NCI-H2171 treated with DMSO at 0.1 percent for 48 hours (cell line): ENCODE results near the gene KAZN.

Source experiments
- DNase-seq: peaks from one replicate; lab custom pipeline; 2025; lab: John Stamatoyannopoulos, UW

The KAZN gene

DNA sequence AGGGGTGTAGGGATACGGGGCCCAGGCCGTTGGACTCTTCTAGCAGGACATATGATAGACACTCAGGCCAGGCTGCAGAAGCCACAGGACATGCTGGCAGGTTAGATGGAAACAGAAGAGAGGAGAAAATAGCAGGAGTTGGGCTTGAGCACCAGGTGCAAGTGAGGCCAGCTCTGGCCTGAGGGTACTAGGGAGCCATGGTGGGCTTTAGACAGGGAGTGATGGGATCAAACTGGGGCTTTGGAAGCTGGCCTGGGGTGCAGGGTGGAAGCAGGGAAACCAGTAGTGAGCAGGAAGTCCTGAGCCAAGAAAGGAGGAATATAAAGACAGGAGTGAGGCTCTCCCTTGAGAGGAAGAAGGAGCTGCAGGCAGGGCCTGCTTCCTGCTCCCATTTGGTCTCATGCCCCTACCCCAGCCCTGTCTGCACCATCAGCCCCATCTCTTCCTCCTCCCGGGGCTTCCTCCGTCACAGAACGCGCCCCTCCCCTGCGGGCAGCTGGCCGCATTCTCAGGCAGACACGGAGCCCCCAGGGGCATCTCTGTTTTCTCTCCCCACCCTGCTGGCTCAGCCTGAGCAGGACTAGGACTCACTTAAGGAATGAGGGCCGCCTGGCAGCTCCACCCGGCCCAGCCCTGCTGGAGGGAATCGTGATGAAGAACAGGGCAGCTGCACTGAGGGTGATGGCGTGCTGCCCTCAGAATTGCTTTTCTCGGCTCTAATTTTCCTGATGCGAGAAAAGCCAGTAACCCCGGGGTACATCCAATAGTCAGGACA, 389.5 kb downstream of the KAZN start:
- DNase-seq, result peak; percentile 70

DNA sequence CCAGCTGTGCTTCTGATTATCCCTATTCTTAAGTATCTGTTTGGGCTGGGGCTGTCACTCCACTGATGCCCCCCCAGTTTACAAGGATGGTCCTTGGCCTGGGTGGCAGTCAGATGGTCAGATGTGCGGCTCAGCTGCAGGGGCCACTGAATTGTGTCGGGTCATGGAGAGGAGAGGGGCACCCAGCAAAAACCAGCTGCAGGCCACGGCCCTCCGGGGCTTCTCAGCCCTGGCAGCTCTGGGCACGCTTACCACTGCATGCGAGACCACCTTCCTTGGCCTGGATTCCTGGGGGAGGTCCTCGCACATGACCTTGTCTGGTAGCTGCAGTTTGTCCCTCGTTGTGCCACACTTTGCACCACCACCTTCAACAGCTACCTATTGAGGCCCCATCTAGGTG, 390.2 kb downstream of the KAZN start:
- DNase-seq, result no peak

DNA sequence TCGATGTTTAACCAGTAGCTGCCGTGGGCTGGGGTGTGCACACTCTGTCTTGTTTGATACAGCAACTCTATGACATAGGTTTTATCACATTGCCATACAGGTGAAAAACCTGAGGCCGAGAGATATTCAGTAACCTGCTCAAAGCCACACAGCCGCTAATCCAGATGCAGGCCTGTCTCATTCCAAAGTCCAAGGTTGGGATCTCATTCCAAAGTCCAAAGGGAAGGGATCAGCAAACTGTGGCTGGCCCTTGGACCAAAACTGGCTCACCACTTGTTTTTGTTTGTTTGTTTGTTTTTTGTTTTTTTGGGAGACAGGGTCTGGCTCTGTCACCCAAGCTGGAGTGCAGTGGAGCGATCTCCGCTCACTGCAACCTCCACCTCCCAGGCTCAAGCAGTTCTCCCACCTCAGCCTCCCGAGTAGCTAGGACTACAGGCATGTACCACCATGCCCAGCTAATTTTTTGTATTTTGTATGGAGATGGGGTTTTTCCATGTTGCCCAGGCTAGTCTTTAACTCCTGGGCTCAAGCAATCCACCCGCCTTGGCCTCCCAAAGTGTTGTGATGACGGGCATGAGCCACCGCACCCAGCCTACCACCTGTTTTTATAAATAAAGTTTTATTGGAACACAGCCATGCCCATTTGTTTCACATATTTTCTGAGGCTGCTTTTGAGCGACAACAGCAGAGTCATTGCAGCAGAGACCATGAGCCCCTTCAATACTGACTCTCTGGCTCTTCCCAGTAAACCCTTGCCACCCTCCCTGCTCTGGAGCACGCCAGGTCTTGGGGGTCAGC, 391.6 kb downstream of the KAZN start:
- DNase-seq, result no peak

DNA sequence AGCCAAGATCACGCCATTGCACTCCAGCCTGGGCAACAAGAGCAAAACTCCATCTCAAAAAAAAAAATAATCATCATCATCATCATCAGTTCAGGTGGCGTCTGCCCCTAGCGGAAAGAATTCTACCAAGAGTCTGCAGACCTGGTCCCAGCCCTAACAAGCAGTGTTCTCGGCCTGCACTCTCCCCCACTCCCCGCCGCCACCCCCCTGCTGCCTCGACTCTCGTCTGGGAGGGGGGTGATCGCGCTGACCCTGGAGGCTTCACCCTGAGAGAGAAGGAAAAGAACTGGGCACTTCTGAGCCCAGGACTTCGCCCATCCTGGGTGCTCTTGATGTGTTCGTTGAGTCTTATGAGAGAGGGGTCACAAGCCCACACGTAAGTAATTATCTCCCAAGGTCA, 394.9 kb downstream of the KAZN start:
- DNase-seq, result no peak

DNA sequence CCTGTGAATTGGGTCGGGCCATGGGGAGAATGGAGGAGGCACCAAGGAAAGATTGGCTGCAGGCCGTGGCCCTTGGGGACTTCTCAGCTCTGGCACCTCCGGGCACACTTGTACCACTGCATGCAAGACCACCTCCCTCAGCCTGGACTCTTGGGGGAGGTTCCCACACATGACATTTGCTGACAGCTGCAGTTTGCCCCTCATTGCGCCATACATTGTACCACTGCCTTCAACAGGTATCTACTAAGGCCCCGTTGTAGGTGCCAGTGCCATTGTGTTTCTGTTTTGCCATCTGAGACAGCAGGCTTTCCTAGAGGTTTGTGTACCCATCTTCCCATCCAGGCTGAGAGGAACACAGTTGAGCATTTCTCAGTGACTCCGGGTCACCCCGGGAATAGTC, 395.7 kb downstream of the KAZN start:
- no peak for DNase-seq

DNA sequence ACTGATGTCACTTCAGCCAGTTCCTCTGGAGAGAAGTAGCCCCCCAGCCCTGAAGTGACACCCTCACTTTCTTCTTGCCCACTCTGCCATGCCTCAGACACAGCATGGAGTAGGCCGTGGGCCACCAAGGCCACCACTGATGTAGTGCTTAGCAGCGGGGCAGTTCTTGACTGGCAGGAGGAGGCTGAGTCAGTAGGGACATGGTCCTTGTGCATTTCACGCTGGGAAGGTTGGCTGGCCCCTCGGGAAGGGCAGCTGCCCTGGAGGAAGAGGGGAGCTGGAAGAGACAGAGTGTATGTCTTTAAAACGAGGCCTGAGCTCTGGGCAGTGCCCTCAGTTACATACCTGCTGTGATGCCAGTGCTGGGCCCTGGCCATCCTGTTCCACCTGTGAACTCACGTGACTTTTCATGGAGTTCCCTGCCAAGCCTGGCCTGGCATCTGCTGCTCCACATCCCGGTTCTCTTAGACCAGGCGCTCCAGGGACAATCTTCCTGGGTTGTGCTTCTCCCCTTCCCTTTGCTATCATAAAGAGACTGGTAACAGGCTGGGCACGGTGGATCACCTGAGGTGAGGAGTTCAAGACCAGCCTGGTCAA, 396.5 kb downstream of the KAZN start:
- no peak for DNase-seq

DNA sequence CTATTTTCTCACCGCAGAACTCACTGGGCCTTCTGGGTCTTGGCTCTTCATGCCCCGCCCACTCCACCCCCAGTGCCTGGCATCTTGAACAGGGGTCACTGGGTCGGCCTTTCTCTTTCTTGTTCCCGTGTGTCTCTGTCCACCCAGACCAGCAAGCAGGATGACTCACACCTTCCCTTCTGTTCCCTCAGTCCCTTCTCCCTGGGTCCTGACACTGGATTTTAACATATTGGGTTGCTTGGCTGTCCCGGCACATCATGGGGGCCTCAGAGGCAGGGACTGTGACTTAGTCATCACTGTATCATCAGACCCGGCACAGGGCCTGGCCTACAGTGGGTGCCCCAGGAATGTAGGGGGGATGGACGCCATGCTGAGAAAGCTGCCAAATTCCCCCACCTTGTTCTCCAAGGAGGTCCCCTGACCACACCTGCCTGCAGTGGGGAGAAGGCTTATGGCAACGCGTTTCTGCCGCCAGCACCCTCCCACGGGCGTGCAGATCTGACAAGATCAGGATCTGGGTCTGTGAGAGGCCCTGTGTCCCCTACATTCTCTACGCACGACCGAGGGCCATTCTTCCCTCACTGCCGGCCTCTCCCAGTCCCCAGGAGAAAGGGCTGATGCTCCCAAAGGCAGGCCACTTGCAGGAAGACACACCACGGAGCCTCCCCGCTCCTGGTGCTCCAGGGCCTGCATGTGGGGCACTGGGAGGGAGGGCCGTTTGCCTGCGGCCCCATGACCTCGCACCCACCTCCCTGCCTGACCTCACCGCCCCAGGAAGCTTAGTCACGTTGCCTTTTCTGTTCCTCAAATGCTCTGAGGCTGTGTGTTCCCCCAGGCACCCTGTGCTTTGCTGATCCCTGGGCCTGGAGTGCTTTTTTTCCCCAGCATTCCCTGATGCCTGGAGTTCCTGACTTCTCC, 397.9 kb downstream of the KAZN start:
- DNase-seq, result no peak

DNA sequence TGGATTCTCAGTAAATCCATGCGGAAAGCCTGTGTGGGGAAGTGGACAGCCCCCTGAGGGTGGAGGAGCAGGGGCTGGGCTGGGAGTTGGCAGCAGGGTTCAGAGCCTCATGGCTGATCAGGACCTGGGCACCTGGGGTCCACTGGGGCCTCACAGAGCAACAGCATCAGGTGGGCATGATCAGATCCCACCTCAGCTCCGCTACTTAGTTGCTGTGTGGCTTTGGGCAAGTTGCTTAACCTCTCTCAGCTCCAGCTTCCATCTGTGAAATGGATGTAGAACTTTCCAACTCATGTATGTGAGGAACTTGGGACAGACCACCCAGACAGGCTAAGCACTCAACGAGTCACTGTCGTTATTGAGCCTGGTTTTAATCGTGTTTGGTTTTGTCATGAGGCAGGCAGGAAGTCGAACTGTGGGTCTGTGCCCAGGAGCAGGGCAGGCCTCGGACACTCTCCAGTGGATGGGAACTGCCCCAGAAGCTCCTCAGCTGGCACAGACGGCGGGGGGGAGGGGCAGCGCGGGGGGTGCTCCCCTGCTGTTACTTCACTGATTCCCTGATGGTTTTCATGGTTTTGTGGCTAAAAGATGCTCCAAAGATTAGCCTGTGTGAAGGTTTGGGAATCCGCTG, 399.3 kb downstream of the KAZN start:
- no peak for DNase-seq

DNA sequence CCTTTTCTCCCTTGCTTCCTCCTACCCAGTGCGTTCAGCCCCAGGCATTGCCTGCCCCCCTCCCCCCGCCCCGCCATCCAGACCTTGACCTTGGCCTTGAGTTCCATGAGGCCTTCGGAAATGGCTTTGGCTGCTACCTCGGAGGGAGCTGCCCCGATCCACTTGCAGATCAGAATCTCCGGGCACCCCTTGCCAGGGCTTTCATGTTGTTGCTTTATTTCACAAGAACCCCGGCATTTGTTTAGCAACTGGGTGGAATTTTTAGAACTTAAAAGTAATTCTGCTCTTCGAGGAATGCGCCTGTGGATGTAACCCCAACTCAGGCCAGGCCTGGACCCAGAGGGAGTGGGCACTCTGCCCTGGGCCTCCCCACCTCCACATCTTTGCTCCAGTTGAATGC, 401.0 kb downstream of the KAZN start:
- no peak for DNase-seq

DNA sequence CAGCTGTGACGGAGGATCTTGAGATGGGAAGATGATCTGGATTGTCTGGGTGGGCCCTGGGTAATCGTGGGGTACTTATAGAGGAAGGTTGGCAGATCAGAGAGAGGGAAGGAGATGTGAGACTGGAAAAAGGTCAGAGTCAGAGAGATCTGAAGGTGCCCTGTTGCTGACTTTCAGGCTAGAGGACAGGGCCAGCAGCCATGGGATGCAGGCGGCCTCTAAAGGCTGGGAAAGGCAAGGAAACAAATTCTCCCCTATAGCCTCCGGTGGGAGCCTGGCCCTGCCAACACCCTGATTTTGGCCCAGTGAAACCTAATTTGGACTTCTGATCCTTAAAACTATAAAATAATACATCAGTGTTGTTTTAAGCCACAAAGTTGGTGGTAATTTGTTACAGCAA, 401.5 kb downstream of the KAZN start:
- DNase-seq, result no peak

DNA sequence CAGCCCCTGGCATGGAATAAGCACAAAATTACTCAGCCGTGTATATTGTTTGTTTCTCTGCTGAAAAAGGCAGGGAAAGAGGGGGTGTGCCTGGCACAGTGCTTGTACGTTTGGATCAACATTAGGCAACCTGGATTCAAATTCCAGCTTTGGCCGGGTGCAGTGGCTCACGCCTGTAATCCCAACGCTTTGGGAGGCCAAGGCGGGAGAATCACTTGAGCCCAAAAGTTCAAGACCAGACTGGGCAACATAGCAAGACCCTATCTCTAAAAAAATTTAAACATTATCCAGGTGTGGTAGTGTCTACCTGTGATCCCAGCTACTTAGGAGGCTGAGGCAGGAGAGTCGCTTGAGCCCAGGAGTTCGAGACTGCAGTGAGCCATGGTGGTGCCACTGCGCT, 402.2 kb downstream of the KAZN start:
- no peak for DNase-seq

DNA sequence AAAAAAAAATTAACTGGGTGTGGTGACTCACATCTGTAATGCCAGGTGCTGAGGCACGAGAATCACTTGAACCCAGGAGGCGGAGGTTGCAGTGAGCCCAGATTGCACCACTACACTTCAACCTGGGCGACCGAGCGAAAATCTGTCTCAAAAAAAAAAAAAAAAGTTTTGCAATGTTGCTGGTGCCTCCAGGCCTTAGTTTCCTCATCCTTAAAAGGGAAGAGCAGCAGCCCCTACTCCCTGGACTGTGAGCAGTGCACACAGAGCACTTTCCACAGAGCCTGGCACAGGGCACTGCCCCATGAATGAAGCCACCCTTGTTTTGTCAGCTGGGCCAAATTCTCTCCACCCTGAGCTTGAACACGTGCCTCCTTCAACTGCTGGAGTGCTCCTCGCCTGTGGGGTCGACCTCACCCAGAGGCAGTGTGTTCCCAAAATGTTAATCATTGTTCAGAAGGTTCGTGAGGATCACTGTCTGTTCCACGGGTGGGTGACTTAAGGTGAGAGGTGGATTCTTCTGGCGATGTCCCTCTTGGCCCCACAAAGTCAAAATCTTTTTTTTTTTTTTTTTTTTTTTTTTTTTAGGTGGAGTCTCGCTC, 402.9 kb downstream of the KAZN start:
- DNase-seq, result peak; percentile 68

DNA sequence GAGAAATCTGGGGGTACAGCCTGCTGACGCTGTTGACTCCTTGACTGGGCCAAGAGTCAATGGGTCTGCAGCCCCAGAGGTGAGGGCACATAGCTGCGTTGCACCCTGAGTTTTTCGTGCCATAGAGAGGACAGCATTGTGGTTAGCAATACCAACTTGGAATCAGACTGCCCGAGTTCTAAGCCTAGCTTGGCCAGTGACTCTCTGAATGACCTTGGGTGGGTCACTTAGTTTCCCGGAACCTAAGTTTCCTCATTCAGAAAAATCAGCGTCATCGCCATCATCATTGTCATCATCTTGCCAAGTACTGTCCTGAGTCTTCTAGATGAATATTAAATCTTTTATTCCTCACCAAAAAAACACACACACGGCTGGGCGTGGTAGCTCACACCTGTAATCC, 403.8 kb downstream of the KAZN start:
- no peak for DNase-seq

DNA sequence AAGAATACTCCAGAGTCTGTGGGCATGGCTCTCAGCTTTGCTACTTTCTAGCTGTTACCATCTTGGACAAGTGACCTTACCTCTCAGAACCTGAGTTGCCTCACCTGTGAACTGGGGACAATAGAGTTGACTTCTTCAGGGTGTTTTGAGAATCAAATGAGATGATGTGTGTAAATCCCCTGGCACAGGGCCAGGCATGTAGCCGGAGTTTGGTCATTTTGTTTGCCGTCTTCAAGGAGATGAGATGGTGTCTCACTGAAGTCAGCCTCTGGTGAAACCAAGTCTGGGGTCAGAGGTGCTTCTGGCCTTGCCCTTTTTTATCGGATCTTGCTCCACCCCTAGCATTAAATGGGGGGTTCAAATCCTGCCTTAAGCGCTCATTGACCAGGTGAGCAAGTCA, 405.9 kb downstream of the KAZN start:
- DNase-seq, result no peak

DNA sequence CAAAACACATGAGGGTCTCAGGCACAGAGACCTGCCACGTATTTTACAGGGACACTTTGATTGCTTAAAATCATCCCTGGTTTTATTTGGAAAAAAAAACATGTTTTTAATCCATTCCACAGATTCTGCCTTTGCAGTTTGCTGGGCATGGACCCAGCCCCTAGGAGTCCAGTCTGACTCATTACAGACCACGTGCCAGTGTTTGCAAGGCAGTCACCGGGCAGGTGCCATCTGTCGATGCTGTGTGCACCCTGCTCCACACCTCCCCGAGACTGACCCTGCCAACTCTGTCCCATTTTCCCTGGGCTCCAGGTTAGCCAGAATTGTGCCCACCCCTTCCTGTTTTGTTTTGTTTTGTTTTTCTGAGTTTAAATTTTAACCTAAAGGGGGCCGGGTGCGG, 406.6 kb downstream of the KAZN start:
- DNase-seq, result no peak

DNA sequence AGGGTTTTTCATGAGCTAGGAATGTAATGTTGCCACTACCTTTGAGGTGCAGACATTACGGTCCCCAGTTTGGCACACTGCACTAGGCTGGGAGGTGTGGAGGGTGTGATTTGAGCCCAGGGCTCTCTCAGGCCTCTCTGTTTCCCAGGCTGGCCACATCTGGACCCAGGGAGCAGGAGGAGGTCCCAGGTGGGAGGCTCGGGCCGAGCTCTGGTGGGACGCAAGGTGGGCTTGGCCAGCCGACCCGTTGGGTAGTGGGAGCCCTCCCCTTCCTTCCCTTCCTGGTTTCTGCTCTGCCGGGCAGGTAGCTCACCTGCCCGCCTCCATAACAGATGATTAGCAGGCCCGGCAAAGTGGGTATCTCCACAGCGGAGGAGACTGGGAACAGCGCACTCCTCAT, 408.9 kb downstream of the KAZN start:
- DNase-seq, result no peak

DNA sequence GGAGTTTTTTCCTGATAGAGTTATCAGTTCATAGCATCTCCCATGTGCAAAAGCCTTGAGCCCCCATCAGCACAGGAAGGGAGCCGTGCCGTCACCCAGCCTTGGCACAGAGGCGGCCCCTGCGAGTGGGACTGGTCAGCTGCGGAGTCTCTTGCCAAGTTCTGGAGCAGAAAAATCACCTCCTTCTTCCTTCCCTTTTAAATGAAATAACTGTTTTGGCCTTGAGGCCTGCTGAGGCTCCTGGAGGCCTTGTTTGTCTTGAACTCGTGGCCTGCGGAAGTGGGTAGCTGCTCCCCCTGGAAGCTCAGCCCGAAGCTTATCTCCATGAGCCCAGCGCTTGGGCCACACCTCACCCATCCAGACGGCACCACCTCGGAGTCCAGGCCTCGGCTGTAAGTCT, 409.4 kb downstream of the KAZN start:
- DNase-seq, result no peak

DNA sequence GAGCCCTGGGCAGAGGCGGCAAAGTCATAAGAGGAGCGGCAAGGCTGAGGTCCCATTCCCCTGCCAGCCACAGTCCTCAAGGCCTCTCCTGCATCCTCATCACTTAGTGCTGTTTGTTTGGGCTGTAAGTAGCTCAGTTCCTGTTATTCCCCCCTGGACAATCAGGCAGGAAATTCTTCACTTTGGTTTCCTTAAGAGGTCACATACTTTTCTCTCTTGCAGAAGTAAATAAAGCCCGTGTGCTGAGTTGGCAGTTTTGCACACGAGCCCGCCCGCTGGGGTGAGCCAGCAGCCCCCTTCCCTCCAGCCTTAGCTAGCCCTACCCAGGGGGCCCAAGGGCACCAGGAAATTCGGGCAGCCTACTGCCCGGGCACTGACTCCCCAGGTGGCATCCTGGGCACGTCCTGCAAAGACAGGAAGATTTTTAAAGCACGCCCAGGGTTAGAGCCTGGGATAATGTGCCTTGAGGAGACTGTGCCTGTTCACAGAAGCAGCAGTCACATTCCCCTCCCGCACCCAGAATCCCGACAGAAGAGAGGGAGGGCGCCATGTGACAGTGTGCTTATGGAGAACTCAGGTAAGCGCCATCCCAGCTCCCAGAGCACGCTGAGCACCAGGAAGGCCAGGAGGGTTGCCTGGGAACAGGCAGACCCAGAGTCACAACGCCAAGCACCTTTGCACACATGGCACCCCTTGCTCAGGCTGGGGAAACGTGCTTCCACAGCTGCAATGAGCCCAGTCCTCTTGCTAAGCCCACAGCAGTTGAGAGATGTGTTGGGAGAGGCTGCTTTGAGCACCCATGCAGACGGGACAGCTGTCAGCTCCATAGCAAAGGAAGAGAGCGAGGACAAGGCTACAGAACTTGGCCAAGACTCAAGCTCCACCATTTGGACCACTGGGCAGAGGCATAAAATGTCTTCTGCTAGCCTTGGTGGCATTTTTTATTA, 410.6 kb downstream of the KAZN start:
- peak; percentile 49 for DNase-seq

DNA sequence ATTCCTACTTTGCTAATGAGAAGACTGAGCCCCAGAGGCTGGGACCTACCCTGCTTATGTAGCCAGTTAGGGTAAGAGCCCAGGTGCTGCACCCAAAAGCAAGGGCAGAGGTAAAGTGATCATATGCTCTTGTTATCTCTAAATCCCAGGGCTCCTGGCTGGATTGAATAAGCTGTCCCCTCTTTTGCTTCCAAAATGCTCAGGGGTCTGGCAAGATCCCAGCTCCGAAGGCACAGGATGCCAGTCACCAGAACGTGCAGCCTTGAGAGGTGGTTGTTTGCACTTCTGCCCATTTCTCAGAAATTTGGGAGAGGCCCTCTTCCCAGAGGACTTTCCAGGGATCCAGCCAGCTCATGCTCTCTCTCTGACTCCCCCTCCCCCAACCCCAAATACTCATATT, 412.7 kb downstream of the KAZN start:
- DNase-seq, result no peak

DNA sequence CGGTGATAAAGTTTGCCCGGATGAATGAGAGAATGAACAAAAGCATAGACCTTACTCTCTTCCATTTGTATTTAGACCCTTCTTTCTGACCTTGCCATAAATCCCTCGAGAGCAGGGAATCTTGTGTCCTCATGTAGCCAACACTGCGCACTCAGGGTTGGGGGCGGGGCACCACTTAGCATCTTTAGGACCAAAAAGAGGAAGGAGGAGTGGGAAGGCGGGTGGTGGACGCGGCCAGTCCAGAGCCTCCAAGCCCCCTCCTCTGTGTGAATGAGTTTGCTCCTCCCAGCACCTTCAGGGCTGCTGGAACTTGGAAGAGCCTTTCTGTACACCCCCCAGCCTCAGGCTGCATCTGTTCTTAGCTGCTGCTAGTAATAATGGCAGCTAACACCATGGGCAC, 413.2 kb downstream of the KAZN start:
- DNase-seq, result no peak
